NB4 (cell line): Measurements from ENCODE around the gene MED26.

Source experiments
- DNase-seq: peaks from one replicate; pipeline ENCODE4 v3.0.0; 2010; ENCODE audit warnings: low read depth
- H3K4me3 ChIP-seq: one replicate; pipeline ENCODE4 v1.5.1; 2011; ENCODE audit warnings: mild to moderate bottlenecking, low read depth, low read length, moderate library complexity
- CTCF ChIP-seq: IDR thresholded peaks from one replicate; pipeline ENCODE4 v1.5.1; 2012; ENCODE audit warnings: low read depth, low read length
- MAX ChIP-seq: IDR thresholded peaks from 2 replicates; pipeline ENCODE4 v1.6.1; 2011; ENCODE audit warnings: low read depth, low read length
- MYC ChIP-seq: IDR thresholded peaks from 2 replicates; pipeline ENCODE4 v1.6.1; 2011; ENCODE audit warnings: low read depth, low read length
- POLR2A ChIP-seq: IDR thresholded peaks from 2 replicates; pipeline ENCODE4 v1.6.1; 2011; ENCODE audit warnings: mild to moderate bottlenecking; ENCODE audit not compliant: insufficient read length; ENCODE audit errors: extremely low read depth

The MED26 gene

GRCh38 chr19:16615808-16616207 lies 12.2 kb downstream of the MED26 start:
- H3K4me3 ChIP-seq, result no peak overlapping the region
- TF ChIP-seq MYC (no peak), POLR2A (no peak), CTCF (no peak), MAX (no peak)
- DNase-seq, result peak; percentile 36

- no peak for TF ChIP-seq CTCF
- no peak for TF ChIP-seq MAX
- TF ChIP-seq MYC, result no peak
- TF ChIP-seq POLR2A, result no peak
- no peak overlapping the region for H3K4me3 ChIP-seq
- no peak for DNase-seq
Observed at GRCh38 chr19:16614941-16615340, 13.1 kb downstream of the MED26 start.

- TF ChIP-seq MYC, result no peak
- no peak for TF ChIP-seq POLR2A
- TF ChIP-seq MAX, result no peak
- TF ChIP-seq CTCF, result no peak
- DNase-seq, result no peak
- H3K4me3 ChIP-seq, result no peak overlapping the region
Observed at GRCh38 chr19:16613841-16614240, 14.2 kb downstream of the MED26 start.

- DNase-seq, result peak; percentile 64
- TF ChIP-seq MYC (no peak), MAX (no peak), CTCF (no peak), POLR2A (no peak)
- no peak overlapping the region for H3K4me3 ChIP-seq
Observed at GRCh38 chr19:16612636-16613035, 15.4 kb downstream of the MED26 start.

GRCh38 chr19:16611121-16611520 lies 16.9 kb downstream of the MED26 start:
- no peak for DNase-seq
- H3K4me3 ChIP-seq, result no peak overlapping the region

GRCh38 chr19:16609511-16610200 lies 18.3 kb downstream of the MED26 start:
- TF ChIP-seq POLR2A (no peak), MYC (no peak), CTCF (no peak), MAX (no peak)
- DNase-seq, result no peak
- H3K4me3 ChIP-seq, result no peak overlapping the region

More at GRCh38 chr19:16611121-16611520, 16.9 kb downstream of the MED26 start:
- no peak for TF ChIP-seq MYC
